ENCODE measurements around the gene ADGRD1. TPM values are rescaled to one million over a fixed set of nuclear protein-coding genes. Genes with fewer than 3 reads are reported as not detected.

Gene ADGRD1
- total RNA-seq, 2 donors from 2014 or later: 21.3 to 37.0 TPM

GRCh38 chr12:131087991-131088700 lies 134.4 kb downstream of the ADGRD1 start:
- H3K36me3 ChIP-seq: no peaks in the 10 kb centered on the region
- ATAC-seq (ENCODE audit: insufficient number of reproducible peaks, low FRiP score, low read depth): no peak
- DNase-seq (ENCODE audit: low spot score): no peak

GRCh38 chr12:131088701-131089530 lies 135.2 kb downstream of the ADGRD1 start:
- ATAC-seq (ENCODE audit: insufficient number of reproducible peaks, low FRiP score, low read depth): no peak
- Histone ChIP-seq H3K27ac (no peak overlapping the region), H3K4me1 (ENCODE audit: control insufficient read depth in 1 of 2, low read depth in 2 of 2) (no peaks in the 10 kb centered on the region), H3K27me3 (replicated peaks; ENCODE audit: insufficient read depth) (no peaks in the 10 kb centered on the region), H3K9me3 (no peaks in the 10 kb centered on the region), H3K4me3 (no peak overlapping the region), H3K36me3 (no peaks in the 10 kb centered on the region)
- DNase-seq (ENCODE audit: low spot score): no peak
- no peak for TF ChIP-seq CTCF (IDR thresholded peaks at IDR 0.05)

More at GRCh38 chr12:131087991-131088700, 134.4 kb downstream of the ADGRD1 start:
- no peak overlapping the region for H3K4me3 ChIP-seq
- no peak overlapping the region for H3K27ac ChIP-seq
- H3K27me3 ChIP-seq (replicated peaks; ENCODE audit: insufficient read depth): no peaks in the 10 kb centered on the region
- H3K4me1 ChIP-seq (ENCODE audit: control insufficient read depth in 1 of 2, low read depth in 2 of 2): no peaks in the 10 kb centered on the region
- no peak for TF ChIP-seq CTCF (IDR thresholded peaks at IDR 0.05)
- H3K9me3 ChIP-seq: no peaks in the 10 kb centered on the region

GRCh38 chr12:131089531-131090273 lies 136.0 kb downstream of the ADGRD1 start:
- no peaks in the 10 kb centered on the region for H3K27me3 ChIP-seq (replicated peaks; ENCODE audit: insufficient read depth)
- no peak for ATAC-seq (ENCODE audit: insufficient number of reproducible peaks, low FRiP score, low read depth)
- DNase-seq (ENCODE audit: low spot score): no peak
- no peaks in the 10 kb centered on the region for H3K36me3 ChIP-seq
- TF ChIP-seq CTCF (IDR thresholded peaks at IDR 0.05): no peak
- H3K4me3 ChIP-seq: no peak overlapping the region
- H3K4me1 ChIP-seq (ENCODE audit: control insufficient read depth in 1 of 2, low read depth in 2 of 2): no peaks in the 10 kb centered on the region
- H3K27ac ChIP-seq: no peak overlapping the region
- H3K9me3 ChIP-seq: no peaks in the 10 kb centered on the region

GRCh38 chr12:131090274-131091210 lies 136.8 kb downstream of the ADGRD1 start:
- Histone ChIP-seq H3K4me1 (ENCODE audit: control insufficient read depth in 1 of 2, low read depth in 2 of 2) (no peaks in the 10 kb centered on the region), H3K27ac (no peak overlapping the region), H3K4me3 (no peak overlapping the region), H3K27me3 (replicated peaks; ENCODE audit: insufficient read depth) (no peaks in the 10 kb centered on the region), H3K36me3 (no peaks in the 10 kb centered on the region), H3K9me3 (no peaks in the 10 kb centered on the region)
- no peak for DNase-seq (ENCODE audit: low spot score)
- no peak for TF ChIP-seq CTCF (IDR thresholded peaks at IDR 0.05)
- no peak for ATAC-seq (ENCODE audit: insufficient number of reproducible peaks, low FRiP score, low read depth)
